Measurements from ENCODE around the gene CCL27. TPM values are rescaled to one million over a fixed set of nuclear protein-coding genes. Genes with fewer than 3 reads are reported as not detected.
A peak's percentile ranks its signal among the peaks of the same experiment; 100 is the strongest.

CCL27 gene
- total RNA-seq, 6 experiments from 2014 or later = 0.88 TPM; not detected in 5

DNA sequence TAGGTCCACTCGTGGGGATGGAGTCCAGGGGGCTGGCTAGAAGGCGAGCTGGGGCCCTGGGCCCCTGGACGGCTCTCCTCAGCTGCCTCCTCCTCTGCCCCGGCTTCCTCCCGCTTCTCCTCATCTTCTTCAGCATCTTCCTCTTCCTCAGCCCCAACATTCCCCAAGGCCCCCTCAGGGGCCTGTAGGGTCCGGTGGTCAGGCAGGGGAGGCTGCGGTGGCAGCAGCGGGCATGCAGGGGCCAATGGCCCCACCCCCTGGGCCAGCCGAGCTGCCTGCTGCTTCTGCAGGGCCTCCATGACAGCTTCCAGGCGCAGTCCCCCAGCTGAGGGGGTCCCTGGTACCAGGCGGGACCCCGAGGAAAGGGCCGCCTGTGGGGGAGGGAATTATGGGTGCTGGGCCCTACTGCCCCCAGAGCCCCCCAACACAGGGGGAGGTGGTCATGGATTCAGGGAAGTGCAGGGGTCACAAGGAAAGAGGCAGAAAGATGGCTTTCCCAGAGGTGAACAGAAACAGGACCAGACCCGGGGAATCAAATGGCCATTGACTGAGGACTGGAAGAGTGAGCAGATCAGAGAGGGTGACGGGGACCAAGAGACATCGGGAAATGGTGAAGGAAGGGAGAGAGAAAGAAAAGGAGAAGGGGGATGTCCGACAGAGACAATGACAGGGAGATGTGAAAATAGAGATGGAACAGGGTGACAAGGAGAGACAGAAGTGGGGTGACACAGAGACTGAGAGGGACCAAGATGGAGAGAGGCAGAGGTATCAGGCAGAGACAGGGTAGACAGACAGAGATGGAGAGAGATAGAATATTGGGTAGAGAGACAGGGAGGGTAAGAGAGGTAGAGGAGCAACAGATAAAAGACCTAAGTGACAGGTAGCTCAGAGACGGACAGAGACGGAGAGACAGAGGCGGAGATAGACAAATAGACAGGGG, 34.5 kb downstream of the CCL27 start:
- Mint-ChIP-seq H3K27me3 (ENCODE audit: insufficient read depth) (peaks cover 54% of the 10 kb centered on the region), H3K9me3 (no peaks in the 10 kb centered on the region), H3K27ac (no peak overlapping the region), H3K36me3 (ENCODE audit: low read depth) (no peaks in the 10 kb centered on the region), H3K4me1 (ENCODE audit: low read depth) (peaks cover 18% of the 10 kb centered on the region), H3K4me3 (peak overlapping the region; percentile 76)
- TF ChIP-seq, protein P1, sequence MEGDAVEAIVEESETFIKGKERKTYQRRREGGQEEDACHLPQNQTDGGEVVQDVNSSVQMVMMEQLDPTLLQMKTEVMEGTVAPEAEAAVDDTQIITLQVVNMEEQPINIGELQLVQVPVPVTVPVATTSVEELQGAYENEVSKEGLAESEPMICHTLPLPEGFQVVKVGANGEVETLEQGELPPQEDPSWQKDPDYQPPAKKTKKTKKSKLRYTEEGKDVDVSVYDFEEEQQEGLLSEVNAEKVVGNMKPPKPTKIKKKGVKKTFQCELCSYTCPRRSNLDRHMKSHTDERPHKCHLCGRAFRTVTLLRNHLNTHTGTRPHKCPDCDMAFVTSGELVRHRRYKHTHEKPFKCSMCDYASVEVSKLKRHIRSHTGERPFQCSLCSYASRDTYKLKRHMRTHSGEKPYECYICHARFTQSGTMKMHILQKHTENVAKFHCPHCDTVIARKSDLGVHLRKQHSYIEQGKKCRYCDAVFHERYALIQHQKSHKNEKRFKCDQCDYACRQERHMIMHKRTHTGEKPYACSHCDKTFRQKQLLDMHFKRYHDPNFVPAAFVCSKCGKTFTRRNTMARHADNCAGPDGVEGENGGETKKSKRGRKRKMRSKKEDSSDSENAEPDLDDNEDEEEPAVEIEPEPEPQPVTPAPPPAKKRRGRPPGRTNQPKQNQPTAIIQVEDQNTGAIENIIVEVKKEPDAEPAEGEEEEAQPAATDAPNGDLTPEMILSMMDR (IDR thresholded peaks at IDR 0.05) = no peak
- no peak for DNase-seq

DNA sequence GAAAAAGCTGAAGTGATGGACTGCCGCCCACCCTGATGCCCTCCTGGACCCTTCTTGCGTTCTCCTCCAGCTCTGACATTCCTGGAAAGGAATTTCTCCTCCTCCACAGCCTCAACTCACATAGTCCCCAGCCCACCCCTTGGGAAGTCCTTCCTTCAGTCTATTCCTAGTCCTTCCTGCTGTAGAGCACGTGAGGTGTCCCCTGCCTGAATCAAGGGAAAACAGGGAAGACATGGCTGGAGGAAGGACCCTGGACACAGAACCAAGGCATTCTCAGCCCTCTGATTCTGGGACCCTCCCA, 37.3 kb downstream of the CCL27 start:
- Mint-ChIP-seq H3K9me3 (no peaks in the 10 kb centered on the region), H3K36me3 (ENCODE audit: low read depth) (no peaks in the 10 kb centered on the region), H3K27ac (no peak overlapping the region), H3K4me1 (ENCODE audit: low read depth) (peaks cover 25% of the 10 kb centered on the region), H3K4me3 (no peak overlapping the region), H3K27me3 (ENCODE audit: insufficient read depth) (peaks cover 50% of the 10 kb centered on the region)
- TF ChIP-seq, protein P1 (IDR thresholded peaks at IDR 0.05) = no peak
- no peak for DNase-seq

DNA sequence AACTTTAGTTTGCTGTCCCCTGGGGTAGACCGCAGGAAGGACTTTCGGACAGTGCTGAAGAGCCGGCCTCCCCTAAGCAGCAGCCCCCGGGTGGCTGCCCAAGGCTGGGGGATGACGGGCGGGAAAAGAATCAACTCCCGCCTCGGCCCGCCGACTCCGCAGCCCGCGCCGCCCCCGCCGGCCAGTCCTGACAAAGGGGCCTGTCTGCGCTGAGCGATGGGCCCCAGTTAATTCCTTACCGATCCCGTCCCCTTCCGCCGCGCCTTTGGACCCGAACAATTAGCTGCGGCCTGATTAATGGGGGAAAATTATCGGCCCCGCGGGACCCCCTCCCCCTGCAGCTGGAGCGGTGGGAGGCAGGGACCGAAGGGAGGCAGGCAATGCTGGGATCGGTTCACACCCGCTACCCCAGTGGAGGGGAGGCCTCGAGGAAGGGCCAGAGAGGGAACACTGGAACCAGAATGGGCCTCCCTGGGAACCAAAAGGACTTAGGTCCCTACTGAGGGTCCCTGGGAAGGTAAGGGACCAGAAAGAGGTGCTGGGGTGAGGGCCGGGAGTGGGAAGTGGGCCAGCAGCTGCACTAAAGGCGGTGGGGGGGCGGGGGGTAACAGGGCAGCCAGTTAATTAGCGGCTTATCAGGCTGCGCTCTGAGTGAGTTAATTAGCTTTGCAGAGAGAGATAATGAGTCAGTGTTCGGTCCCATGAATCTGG, 37.8 kb downstream of the CCL27 start:
- H3K4me1 Mint-ChIP-seq (ENCODE audit: low read depth) = peaks cover 30% of the 10 kb centered on the region
- TF ChIP-seq, protein P1 (IDR thresholded peaks at IDR 0.05) = no peak
- DNase-seq = no peak
- H3K9me3 Mint-ChIP-seq = no peaks in the 10 kb centered on the region
- no peak overlapping the region for H3K4me3 Mint-ChIP-seq
- H3K36me3 Mint-ChIP-seq (ENCODE audit: low read depth) = no peaks in the 10 kb centered on the region
- no peak overlapping the region for H3K27ac Mint-ChIP-seq
- H3K27me3 Mint-ChIP-seq (ENCODE audit: insufficient read depth) = peaks cover 46% of the 10 kb centered on the region

DNA sequence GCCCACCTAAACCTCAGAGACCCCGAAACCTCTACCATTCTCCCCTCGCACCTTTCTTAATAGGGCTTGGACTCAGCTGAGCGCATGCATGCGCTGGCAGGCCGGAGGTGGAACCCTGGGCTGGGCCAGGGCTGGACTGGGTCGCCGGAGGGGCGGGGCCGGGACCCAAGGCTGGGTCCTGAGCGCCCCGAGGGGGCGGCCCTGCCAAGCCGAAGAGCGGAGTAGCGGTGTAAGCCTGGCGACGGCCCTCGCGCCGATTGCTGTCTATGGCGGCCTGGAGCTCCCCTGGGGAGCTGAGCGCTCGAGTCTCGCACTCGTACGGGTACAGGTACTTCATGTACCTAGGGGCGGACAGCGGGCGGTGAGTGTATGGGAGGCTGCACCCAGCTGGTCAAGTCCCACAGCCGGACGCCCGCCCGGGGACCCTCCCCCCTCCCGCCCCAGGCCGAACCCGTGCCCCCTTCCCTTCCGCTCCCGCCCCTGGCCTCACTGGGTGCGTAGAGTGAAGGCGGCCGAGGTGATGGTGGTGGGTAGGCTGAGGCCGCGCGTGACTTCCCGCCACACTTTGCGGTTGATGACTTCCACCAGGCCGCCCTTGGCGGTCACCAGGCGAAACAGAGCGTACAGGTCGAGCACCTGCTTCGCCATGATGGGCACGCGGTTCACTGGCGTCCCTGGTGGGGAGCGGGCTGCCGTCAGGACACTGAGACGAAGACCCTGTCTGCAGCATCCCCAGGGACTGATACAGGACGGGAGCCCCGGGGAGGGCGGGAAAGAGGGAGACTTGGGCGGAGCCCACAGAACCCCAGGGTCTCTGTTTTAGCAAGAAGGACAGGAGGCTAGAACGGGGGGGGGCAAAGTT, 38.9 kb downstream of the CCL27 start:
- TF ChIP-seq, protein P1 (IDR thresholded peaks at IDR 0.05) = no peak
- Mint-ChIP-seq H3K4me3 (no peak overlapping the region), H3K27ac (no peak overlapping the region), H3K27me3 (ENCODE audit: insufficient read depth) (peaks cover 41% of the 10 kb centered on the region), H3K4me1 (ENCODE audit: low read depth) (peaks cover 37% of the 10 kb centered on the region), H3K36me3 (ENCODE audit: low read depth) (no peaks in the 10 kb centered on the region), H3K9me3 (no peaks in the 10 kb centered on the region)
- no peak for DNase-seq
